Neuronal stem cell (in vitro differentiated cells): ENCODE results near the gene GATD1.

Source experiments
- DNase-seq: peaks from one replicate; pipeline ENCODE4 v3.0.0-alpha.2; 2013; ENCODE audit warnings: low spot score
- H2AFZ ChIP-seq: one replicate; pipeline ENCODE4 v1.6.1; 2013; ENCODE audit warnings: mild to moderate bottlenecking, low read length, inconsistent platforms
- H2AK5ac ChIP-seq: 2 replicates; pipeline ENCODE4 v1.6.1; 2013; ENCODE audit warnings: low read depth, mild to moderate bottlenecking, inconsistent platforms, low read length, moderate library complexity, mixed read lengths
- H2BK120ac ChIP-seq: 2 replicates; pipeline ENCODE4 v1.6.1; 2013; ENCODE audit warnings: low read depth, mild to moderate bottlenecking, inconsistent platforms, low read length, moderate library complexity, mixed read lengths
- H2BK12ac ChIP-seq: one replicate; pipeline ENCODE4 v1.6.1; 2013; ENCODE audit warnings: low read length, inconsistent platforms
- H2BK15ac ChIP-seq: 2 replicates; pipeline ENCODE4 v1.6.1; 2013; ENCODE audit warnings: mild to moderate bottlenecking, low read length, inconsistent platforms, mixed read lengths
- H2BK5ac ChIP-seq: one replicate; pipeline ENCODE4 v1.6.1; 2013; ENCODE audit warnings: inconsistent platforms, mild to moderate bottlenecking, low read length, moderate library complexity
- H3K14ac ChIP-seq: one replicate; pipeline ENCODE4 v1.6.1; 2013; ENCODE audit warnings: low read length, inconsistent platforms
- H3K18ac ChIP-seq: 2 replicates; pipeline ENCODE4 v1.6.1; 2013; ENCODE audit warnings: low read length, inconsistent platforms
- H3K23ac ChIP-seq: 2 replicates; pipeline ENCODE4 v1.6.1; 2013; ENCODE audit warnings: low read depth, mild to moderate bottlenecking, mixed read lengths, low read length, inconsistent platforms; ENCODE audit not compliant: poor library complexity
- H3K27ac ChIP-seq: replicated peaks from 3 replicates; pipeline ENCODE4 v1.5.1; 2013; ENCODE audit warnings: low read length, inconsistent platforms
- H3K27me3 ChIP-seq, 3 experiments: 2 replicates each; pipeline ENCODE4 v1.6.1; 2013; ENCODE audit warnings: low read length in 3 of 3, mild to moderate bottlenecking in 2 of 3, inconsistent platforms in 1 of 3, low read depth in 1 of 3, mixed read lengths in 1 of 3, moderate library complexity in 1 of 3; ENCODE audit not compliant: control insufficient read depth in 3 of 3, insufficient read depth in 3 of 3
- H3K36me3 ChIP-seq, 2 donors: replicated peaks in 1 of 2; 2 replicates each; pipeline ENCODE4 v1.6.1; 2013; ENCODE audit warnings: low read length in 2 of 2; ENCODE audit not compliant: control insufficient read depth in 2 of 2, insufficient read depth in 2 of 2
- H3K4ac ChIP-seq: 2 replicates; pipeline ENCODE4 v1.6.1; 2013; ENCODE audit warnings: inconsistent platforms, mild to moderate bottlenecking, low read length, moderate library complexity
- H3K4me1 ChIP-seq, 2 donors: 1 replicate in 1 of 2; 2 replicates in 1 of 2; pipeline ENCODE4 v1.6.1; 2013; ENCODE audit warnings: low read length in 2 of 2, low read depth in 1 of 2; ENCODE audit not compliant: control insufficient read depth in 2 of 2, insufficient read depth in 1 of 2
- H3K4me2 ChIP-seq: one replicate; pipeline ENCODE4 v1.6.1; 2013; ENCODE audit warnings: mild to moderate bottlenecking, low read length, inconsistent platforms; ENCODE audit not compliant: insufficient read depth, poor library complexity, severe bottlenecking
- H3K4me3 ChIP-seq, 2 donors: 2 replicates each; pipeline ENCODE4 v1.5.1; 2013; ENCODE audit warnings: low read length in 2 of 2, mild to moderate bottlenecking in 2 of 2, inconsistent platforms in 1 of 2, moderate library complexity in 1 of 2
- H3K79me1 ChIP-seq: one replicate; pipeline ENCODE4 v1.6.1; 2013; ENCODE audit warnings: low read depth, mild to moderate bottlenecking, inconsistent platforms, low read length, moderate library complexity
- H3K9ac ChIP-seq: one replicate; pipeline ENCODE4 v1.6.1; 2013; ENCODE audit warnings: mild to moderate bottlenecking, low read depth, low read length, inconsistent platforms; ENCODE audit not compliant: poor library complexity
- H3K9me3 ChIP-seq, 2 donors: replicated peaks in 1 of 2; 2 replicates each; pipeline versions ENCODE3 to v1.6.1; 2013; ENCODE audit warnings: low read length in 2 of 2, mild to moderate bottlenecking in 2 of 2, inconsistent platforms in 1 of 2, low read depth in 1 of 2, mixed read lengths in 1 of 2, moderate library complexity in 1 of 2; ENCODE audit not compliant: control insufficient read depth in 2 of 2, insufficient read depth in 1 of 2
- H4K8ac ChIP-seq: one replicate; pipeline ENCODE4 v1.6.1; 2013; ENCODE audit warnings: low read depth, mild to moderate bottlenecking, inconsistent platforms, low read length, moderate library complexity
- H4K91ac ChIP-seq: one replicate; pipeline ENCODE4 v1.6.1; 2013; ENCODE audit warnings: low read length, low read depth, mild to moderate bottlenecking, inconsistent platforms; ENCODE audit not compliant: poor library complexity
- WGBS, 2 donors: extraction: QIAGEN DNeasy Blood & Tissue Kit; methylation state at CpG; one replicate each; pipeline ENCODE4 v1.1.7; 2013; ENCODE audit warnings: missing lambda C conversion rate in 2 of 2, mixed read lengths in 1 of 2; ENCODE audit not compliant: insufficient read length in 2 of 2, insufficient replicate concordance in 1 of 2; ENCODE audit errors: extremely low coverage in 2 of 2; 5-methylcytosine and 5-hydroxymethylcytosine counted together

GATD1 gene

DNA sequence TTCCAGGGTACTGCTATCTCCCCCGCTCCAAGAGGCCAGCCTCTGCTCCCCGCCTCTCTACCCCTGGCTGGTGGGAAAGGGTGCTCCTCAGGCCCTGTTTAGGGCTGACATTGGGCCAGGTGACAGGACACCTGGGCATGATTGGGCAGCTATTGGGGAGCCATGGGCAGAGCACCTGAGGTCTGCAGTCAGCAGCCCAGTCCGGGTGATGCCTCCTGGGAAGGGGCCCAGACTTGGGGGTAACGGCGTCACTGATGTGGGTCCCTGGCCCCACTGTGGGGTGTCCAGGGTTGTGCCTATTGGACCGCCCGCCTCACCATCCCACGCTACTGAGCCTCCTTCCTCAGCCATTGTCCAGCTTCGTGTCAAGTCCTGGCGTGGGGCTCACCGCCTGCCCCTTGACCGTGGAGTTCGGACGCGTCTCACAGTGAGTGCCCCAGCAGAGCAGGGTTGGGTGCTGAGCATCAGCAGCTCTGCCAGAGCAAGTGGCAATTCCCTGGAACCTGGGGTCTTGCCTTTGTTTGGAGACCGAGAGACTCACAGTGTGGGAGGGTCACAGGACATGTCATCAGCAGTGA is 2.8 kb upstream of the GATD1 start:
- H3K4me2 ChIP-seq: no peak overlapping the region
- no peak overlapping the region for H3K27ac ChIP-seq
- H3K9ac ChIP-seq: peak overlapping the region; percentile 67
- no peak overlapping the region for H3K4ac ChIP-seq
- H3K23ac ChIP-seq: no peak overlapping the region
- H3K9me3 ChIP-seq: no peaks in the 10 kb centered on the region
- no peak overlapping the region for H2BK120ac ChIP-seq
- no peak overlapping the region for H3K14ac ChIP-seq
- no peak for DNase-seq
- H3K4me3 ChIP-seq: no peak overlapping the region
- no peak overlapping the region for H2AFZ ChIP-seq
- no peak overlapping the region for H4K8ac ChIP-seq
- H3K4me1 ChIP-seq: peaks cover 10 to 21% of the 10 kb centered on the region in 2 donors
- H2BK12ac ChIP-seq: no peak overlapping the region
- H3K27me3 ChIP-seq: no peaks in the 10 kb centered on the region
- WGBS, 2 donors: no CpG with 5 or more reads among the region's 16 CpGs
- no peak overlapping the region for H3K18ac ChIP-seq
- no peak overlapping the region for H2AK5ac ChIP-seq
- peaks cover 7 to 24% of the 10 kb centered on the region in 2 donors for H3K36me3 ChIP-seq
- no peak overlapping the region for H2BK15ac ChIP-seq
- peaks cover 15% of the 10 kb centered on the region for H3K79me1 ChIP-seq
- no peak overlapping the region for H4K91ac ChIP-seq
- H2BK5ac ChIP-seq: no peak overlapping the region

DNA sequence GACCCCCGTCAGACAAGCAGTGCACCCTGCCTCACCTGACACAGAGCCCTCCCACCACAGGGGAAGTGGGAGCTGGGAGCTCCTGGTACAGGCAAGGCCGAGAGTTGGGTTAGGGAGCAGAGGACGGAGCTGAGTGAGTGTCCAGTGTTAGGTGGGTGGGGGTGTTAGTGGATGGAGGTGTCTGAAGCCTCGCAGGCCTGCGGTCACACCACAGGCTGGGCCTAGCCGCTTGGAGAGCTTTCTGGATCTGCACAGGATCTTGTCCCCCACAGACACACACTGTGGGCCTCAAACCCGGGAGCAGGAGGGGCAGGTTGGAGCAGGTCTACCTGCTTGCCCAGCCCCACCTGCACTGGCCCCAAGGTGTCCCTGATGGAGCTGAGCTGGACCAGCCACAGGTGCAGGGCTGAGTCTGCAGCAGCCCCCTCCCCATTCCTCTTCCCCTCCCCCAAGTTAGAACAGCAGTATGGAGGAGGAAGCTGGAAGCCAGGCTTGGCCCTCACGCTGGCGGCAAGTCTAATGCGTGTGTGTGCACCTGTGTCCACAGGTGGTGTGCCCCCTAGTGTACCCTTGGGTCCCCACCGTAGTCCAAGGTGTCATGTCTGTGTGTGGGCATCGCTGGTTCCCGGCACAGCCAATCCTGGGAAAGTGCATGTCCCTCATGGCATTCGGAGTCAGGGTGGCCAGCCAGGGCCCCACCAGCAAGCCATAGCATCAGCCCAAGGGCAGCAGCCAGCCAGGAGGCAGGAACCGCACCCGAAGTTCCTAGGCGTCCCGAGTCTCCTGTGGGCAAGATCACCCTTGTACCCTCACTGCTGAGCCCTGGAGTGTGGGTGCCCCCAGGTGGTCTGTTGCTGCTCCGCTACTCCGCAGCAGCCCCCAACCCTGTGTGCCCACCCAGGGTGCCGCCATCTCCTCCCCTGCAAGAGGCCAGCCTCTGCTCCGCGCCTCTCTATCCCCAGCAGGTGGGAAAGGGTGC is 2.0 kb upstream of the GATD1 start:
- Histone ChIP-seq H4K91ac (no peak overlapping the region), H4K8ac (no peak overlapping the region), H3K18ac (no peak overlapping the region), H2BK5ac (no peak overlapping the region), H3K9me3 (no peaks in the 10 kb centered on the region), H3K4me3 (peak overlapping the region in 1 of 2 donors; percentile 9), H2BK120ac (peak overlapping the region; percentile 72), H2BK12ac (peak overlapping the region; percentile 22), H3K79me1 (peaks cover 17% of the 10 kb centered on the region), H3K9ac (peak overlapping the region; percentile 70), H2BK15ac (no peak overlapping the region), H3K4me1 (peaks cover 10 to 21% of the 10 kb centered on the region in 2 donors), H2AFZ (no peak overlapping the region), H3K27me3 (no peaks in the 10 kb centered on the region), H3K14ac (no peak overlapping the region), H2AK5ac (peak overlapping the region; percentile 75), H3K4ac (no peak overlapping the region), H3K23ac (no peak overlapping the region), H3K36me3 (peaks cover 7 to 29% of the 10 kb centered on the region in 2 donors), H3K27ac (no peak overlapping the region), H3K4me2 (no peak overlapping the region)
- WGBS, 2 donors: no CpG with 5 or more reads among the region's 23 CpGs
- no peak for DNase-seq

DNA sequence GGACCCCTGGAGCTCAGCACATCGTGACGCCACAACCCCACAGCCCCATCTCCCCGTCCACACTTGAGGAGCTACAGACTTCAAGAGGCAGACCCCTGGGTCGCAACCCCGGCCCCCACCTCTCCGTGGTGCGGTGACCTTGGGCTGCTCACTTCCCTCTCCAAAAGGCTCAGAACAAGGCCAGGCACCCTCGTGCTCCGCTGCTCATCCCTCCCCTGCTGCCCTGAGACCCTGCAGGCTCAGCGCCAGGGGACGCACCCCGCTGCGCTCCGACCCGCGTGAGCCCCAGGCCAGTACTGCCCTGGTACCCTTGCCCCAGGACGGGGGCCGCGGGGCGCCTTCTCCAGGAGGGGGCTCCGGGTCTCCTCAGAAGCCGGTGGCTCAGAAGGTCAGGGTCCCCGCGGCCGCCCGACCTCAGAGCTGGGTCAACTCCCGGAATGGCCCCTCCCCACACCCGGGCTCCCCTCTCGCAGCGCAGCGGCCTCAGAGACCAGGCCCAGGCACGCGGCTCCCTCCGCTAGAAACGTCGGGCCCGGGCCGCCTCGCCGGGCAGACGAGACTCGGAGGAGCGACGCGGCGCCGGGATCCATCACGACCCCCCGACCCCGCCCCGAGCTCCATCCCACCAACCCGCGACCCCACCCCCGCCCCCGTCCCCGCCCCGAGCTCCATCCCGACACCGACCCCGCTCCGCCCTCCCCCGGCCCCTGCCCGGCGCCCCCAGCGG is 563 bp downstream of the GATD1 start:
- Histone ChIP-seq H3K9ac (peak overlapping the region; percentile 98), H2BK120ac (peak overlapping the region; percentile 72), H3K27me3 (no peaks in the 10 kb centered on the region), H3K36me3 (peaks cover 15 to 55% of the 10 kb centered on the region in 2 donors), H2BK12ac (no peak overlapping the region), H3K18ac (peak overlapping the region; percentile 99), H4K8ac (no peak overlapping the region), H3K14ac (peak overlapping the region; percentile 90), H2BK15ac (peak overlapping the region; percentile 26), H3K4me2 (peak overlapping the region; percentile 93), H4K91ac (peak overlapping the region; percentile 89), H2BK5ac (peak overlapping the region; percentile 90), H2AFZ (peak overlapping the region; percentile 97), H3K79me1 (peaks cover 24% of the 10 kb centered on the region), H3K27ac (peak overlapping the region; percentile 86), H3K4me3 (peak overlapping the region; percentile 61 to 97), H3K4me1 (peaks cover 8 to 19% of the 10 kb centered on the region in 2 donors), H3K4ac (peak overlapping the region; percentile 84), H3K9me3 (no peaks in the 10 kb centered on the region), H2AK5ac (peak overlapping the region; percentile 98), H3K23ac (peak overlapping the region; percentile 99)
- DNase-seq: no peak
- no CpG with 5 or more reads among the region's 65 CpGs for WGBS, 2 donors
